Mesendoderm (in vitro differentiated cells): Measurements from ENCODE around the gene TRPM5.

Source experiments
- DNase-seq: peaks from one replicate; pipeline ENCODE4 v3.0.0; 2013
- H2AK5ac ChIP-seq: 2 replicates; pipeline ENCODE4 v1.6.1; 2013; ENCODE audit warnings: low read length, inconsistent platforms
- H2BK120ac ChIP-seq: 2 replicates; pipeline ENCODE4 v1.6.1; 2013; ENCODE audit warnings: low read depth, mild to moderate bottlenecking, low read length, moderate library complexity, mixed read lengths
- H2BK15ac ChIP-seq: replicated peaks from 2 replicates; pipeline ENCODE4 v1.6.1; 2013; ENCODE audit warnings: low read depth, mild to moderate bottlenecking, moderate library complexity
- H2BK5ac ChIP-seq: 2 replicates; pipeline ENCODE4 v1.6.1; 2013; ENCODE audit warnings: low read length, inconsistent platforms
- H3K18ac ChIP-seq: 2 replicates; pipeline ENCODE4 v1.6.1; 2013; ENCODE audit warnings: mild to moderate bottlenecking, low read length, mixed read lengths
- H3K23ac ChIP-seq: one replicate; pipeline ENCODE4 v1.6.1; 2013; ENCODE audit warnings: low read length
- H3K27ac ChIP-seq: 2 replicates; pipeline ENCODE4 v1.5.1; 2013; ENCODE audit warnings: low read depth, mild to moderate bottlenecking, inconsistent platforms, low read length, moderate library complexity
- H3K27me3 ChIP-seq: 2 replicates; pipeline ENCODE4 v1.6.1; 2013; ENCODE audit warnings: low read length, control low read depth, mild to moderate bottlenecking, inconsistent platforms; ENCODE audit not compliant: insufficient read depth, poor library complexity
- H3K36me3 ChIP-seq: 2 replicates; pipeline ENCODE4 v1.6.1; 2013; ENCODE audit warnings: low read length, inconsistent platforms; ENCODE audit not compliant: control insufficient read depth, insufficient read depth
- H3K4ac ChIP-seq: one replicate; pipeline ENCODE4 v1.6.1; 2013; ENCODE audit warnings: low read depth, mild to moderate bottlenecking, low read length, moderate library complexity
- H3K4me1 ChIP-seq: 2 replicates; pipeline ENCODE4 v1.6.1; 2013; ENCODE audit warnings: low read depth, low read length, inconsistent platforms; ENCODE audit not compliant: control insufficient read depth
- H3K4me2 ChIP-seq: 2 replicates; pipeline ENCODE4 v1.6.1; 2013; ENCODE audit warnings: low read length
- H3K4me3 ChIP-seq: 2 replicates; pipeline ENCODE4 v1.5.1; 2013; ENCODE audit warnings: mild to moderate bottlenecking, low read length
- H3K56ac ChIP-seq: one replicate; pipeline ENCODE4 v1.6.1; 2013; ENCODE audit warnings: low read length
- H3K79me1 ChIP-seq: 2 replicates; pipeline ENCODE4 v1.6.1; 2013; ENCODE audit warnings: low read length, inconsistent platforms
- H3K79me2 ChIP-seq: 2 replicates; pipeline ENCODE4 v1.6.1; 2013; ENCODE audit warnings: mild to moderate bottlenecking, low read length; ENCODE audit not compliant: control insufficient read depth, insufficient read depth
- H3K9ac ChIP-seq: 2 replicates; pipeline ENCODE4 v1.6.1; 2013; ENCODE audit warnings: low read length, inconsistent platforms
- H4K5ac ChIP-seq: one replicate; pipeline ENCODE4 v1.6.1; 2013; ENCODE audit warnings: low read length
- H4K8ac ChIP-seq: one replicate; pipeline ENCODE4 v1.6.1; 2013; ENCODE audit warnings: low read depth, mild to moderate bottlenecking, control low read depth, low read length, moderate library complexity
- WGBS: extraction: QIAGEN DNeasy Blood & Tissue Kit; methylation state at CpG from one replicate; pipeline ENCODE4 v1.1.7; 2013; ENCODE audit warnings: low lambda C conversion rate, missing lambda C conversion rate; ENCODE audit not compliant: insufficient coverage; ENCODE audit errors: extremely low coverage; 5-methylcytosine and 5-hydroxymethylcytosine counted together

The TRPM5 gene

GRCh38 chr11:2462986-2463765 is 18.9 kb upstream of the TRPM5 start:
- no peak overlapping the region for H3K4me2 ChIP-seq
- H3K36me3 ChIP-seq, result no peaks in the 10 kb centered on the region
- no peaks in the 10 kb centered on the region for H3K27me3 ChIP-seq
- H4K8ac ChIP-seq, result no peak overlapping the region
- H3K56ac ChIP-seq, result no peak overlapping the region
- no CpG with 5 or more reads among the region's 24 CpGs for WGBS
- H3K27ac ChIP-seq, result no peak overlapping the region
- H3K4me1 ChIP-seq, result no peaks in the 10 kb centered on the region
- no peak overlapping the region for H2BK120ac ChIP-seq
- H3K18ac ChIP-seq, result no peak overlapping the region
- no peak overlapping the region for H4K5ac ChIP-seq
- no peak overlapping the region for H3K9ac ChIP-seq
- no peak overlapping the region for H2AK5ac ChIP-seq
- no peak overlapping the region for H2BK15ac ChIP-seq
- H3K4me3 ChIP-seq, result no peak overlapping the region
- no peak overlapping the region for H3K4ac ChIP-seq
- no peak for DNase-seq
- H2BK5ac ChIP-seq, result no peak overlapping the region
- H3K23ac ChIP-seq, result no peak overlapping the region
- no peaks in the 10 kb centered on the region for H3K79me2 ChIP-seq
- no peaks in the 10 kb centered on the region for H3K79me1 ChIP-seq

DNA sequence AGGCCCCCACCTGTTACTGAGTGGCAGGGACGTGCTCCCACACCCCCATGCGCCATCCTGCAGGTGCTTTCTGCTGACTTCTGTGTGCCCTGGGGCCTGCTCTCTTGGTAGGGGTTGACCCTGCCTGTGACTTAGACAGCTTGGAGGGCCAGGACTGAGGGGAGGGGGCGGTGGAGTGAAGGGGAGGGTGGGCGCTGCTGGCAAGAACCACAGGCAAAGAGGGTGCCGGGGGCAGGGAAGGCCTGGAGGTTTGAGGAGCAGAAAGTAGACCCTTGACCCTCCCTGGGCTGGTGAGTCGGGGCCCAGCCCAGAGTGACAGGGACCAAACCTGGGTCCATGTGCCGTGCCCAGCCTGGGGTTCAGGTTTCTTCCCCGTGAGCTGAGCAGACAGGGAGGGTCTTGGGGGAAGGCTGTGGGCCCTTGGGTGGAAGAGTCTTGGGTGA is 18.2 kb upstream of the TRPM5 start:
- H3K4ac ChIP-seq, result no peak overlapping the region
- no peaks in the 10 kb centered on the region for H3K27me3 ChIP-seq
- H2AK5ac ChIP-seq, result no peak overlapping the region
- no peak overlapping the region for H2BK120ac ChIP-seq
- no peak overlapping the region for H3K4me3 ChIP-seq
- H3K56ac ChIP-seq, result no peak overlapping the region
- no peak overlapping the region for H2BK5ac ChIP-seq
- no peak overlapping the region for H3K27ac ChIP-seq
- no peak overlapping the region for H2BK15ac ChIP-seq
- no CpG with 5 or more reads among the region's 8 CpGs for WGBS
- H3K4me1 ChIP-seq, result no peaks in the 10 kb centered on the region
- H3K79me1 ChIP-seq, result no peaks in the 10 kb centered on the region
- H3K79me2 ChIP-seq, result no peaks in the 10 kb centered on the region
- no peak overlapping the region for H4K8ac ChIP-seq
- no peaks in the 10 kb centered on the region for H3K36me3 ChIP-seq
- H3K9ac ChIP-seq, result no peak overlapping the region
- no peak for DNase-seq
- H3K18ac ChIP-seq, result no peak overlapping the region
- no peak overlapping the region for H3K23ac ChIP-seq
- H3K4me2 ChIP-seq, result no peak overlapping the region
- H4K5ac ChIP-seq, result no peak overlapping the region

DNA sequence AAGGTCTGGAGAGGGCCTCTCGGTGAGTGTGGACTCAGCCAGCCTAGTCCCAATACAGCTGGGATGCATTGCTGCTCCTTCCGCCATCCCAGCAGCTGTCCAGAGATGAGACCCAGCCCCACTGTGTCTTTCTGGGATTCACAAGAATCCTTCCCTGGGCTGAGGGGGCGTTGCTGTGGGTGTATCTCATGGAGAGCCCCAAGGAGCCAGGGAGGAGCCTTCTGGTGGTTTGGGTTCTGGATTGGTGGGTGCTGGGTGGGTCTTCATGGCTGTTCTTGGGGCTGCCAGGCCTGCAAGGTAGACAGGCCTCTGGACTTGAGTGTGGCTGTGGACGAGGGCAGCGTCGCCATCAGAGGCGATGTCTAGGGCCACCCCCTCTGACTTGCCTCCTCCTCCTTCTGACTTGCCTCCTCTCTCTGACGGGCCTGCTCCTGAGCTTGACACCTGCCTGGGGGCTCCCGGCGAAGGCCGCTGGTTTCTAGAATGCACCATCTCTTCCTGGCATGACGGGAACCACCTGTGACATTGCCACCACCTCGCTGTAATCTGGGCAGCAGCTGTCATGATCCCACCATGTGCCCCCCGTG is 17.7 kb upstream of the TRPM5 start:
- no peaks in the 10 kb centered on the region for H3K4me1 ChIP-seq
- H3K56ac ChIP-seq, result no peak overlapping the region
- H3K18ac ChIP-seq, result no peak overlapping the region
- H2AK5ac ChIP-seq, result no peak overlapping the region
- no peak overlapping the region for H3K27ac ChIP-seq
- no peak overlapping the region for H3K4me2 ChIP-seq
- H2BK5ac ChIP-seq, result no peak overlapping the region
- no peaks in the 10 kb centered on the region for H3K36me3 ChIP-seq
- no peak overlapping the region for H3K4ac ChIP-seq
- no peak overlapping the region for H4K8ac ChIP-seq
- H3K27me3 ChIP-seq, result no peaks in the 10 kb centered on the region
- no peak overlapping the region for H2BK15ac ChIP-seq
- no peaks in the 10 kb centered on the region for H3K79me2 ChIP-seq
- no peak overlapping the region for H2BK120ac ChIP-seq
- no peak for DNase-seq
- no peak overlapping the region for H3K23ac ChIP-seq
- H3K4me3 ChIP-seq, result no peak overlapping the region
- no peak overlapping the region for H3K9ac ChIP-seq
- no peak overlapping the region for H4K5ac ChIP-seq
- H3K79me1 ChIP-seq, result no peaks in the 10 kb centered on the region
- WGBS, result no CpG with 5 or more reads among the region's 14 CpGs

DNA sequence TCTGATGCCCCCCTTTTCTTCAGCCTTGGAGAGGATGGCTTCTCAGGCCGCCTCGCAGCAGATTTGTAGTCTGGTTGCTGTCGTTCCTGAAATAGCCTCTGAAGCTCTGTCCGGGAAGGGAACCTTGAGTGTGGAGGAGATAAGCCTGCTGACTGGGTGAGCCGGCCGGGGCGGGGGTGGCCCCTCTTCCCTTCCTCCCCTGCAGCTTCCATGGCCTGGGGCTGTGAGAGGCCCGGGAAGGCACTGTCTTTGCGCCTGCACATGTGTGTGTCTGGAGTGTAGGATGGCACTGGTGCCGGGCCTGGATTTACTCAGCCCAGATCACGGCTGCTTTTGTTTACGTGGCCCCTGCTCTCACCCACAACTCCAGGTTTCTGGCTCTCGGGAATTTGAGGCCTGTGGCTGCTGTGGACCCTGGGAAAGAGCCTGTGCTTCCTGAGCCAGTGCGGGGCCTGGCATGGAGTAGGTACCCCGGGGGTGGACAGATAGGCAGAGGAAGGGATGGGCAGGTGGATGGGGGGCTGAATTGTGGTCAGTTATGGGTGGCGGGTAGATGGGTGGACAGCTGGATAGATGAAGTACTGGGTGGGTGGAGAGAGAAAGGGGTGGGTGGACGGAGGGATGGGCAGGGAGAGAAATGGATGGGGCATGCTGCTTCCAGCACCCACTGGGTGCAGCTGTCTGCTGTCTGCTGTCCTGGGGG is 17.1 kb upstream of the TRPM5 start:
- H2BK15ac ChIP-seq, result no peak overlapping the region
- no peaks in the 10 kb centered on the region for H3K36me3 ChIP-seq
- no CpG with 5 or more reads among the region's 17 CpGs for WGBS
- H3K56ac ChIP-seq, result no peak overlapping the region
- H4K8ac ChIP-seq, result no peak overlapping the region
- H3K27ac ChIP-seq, result no peak overlapping the region
- no peak overlapping the region for H4K5ac ChIP-seq
- H3K27me3 ChIP-seq, result no peaks in the 10 kb centered on the region
- H3K4me1 ChIP-seq, result no peaks in the 10 kb centered on the region
- H3K4ac ChIP-seq, result no peak overlapping the region
- no peak for DNase-seq
- H3K18ac ChIP-seq, result no peak overlapping the region
- no peak overlapping the region for H3K23ac ChIP-seq
- H3K4me3 ChIP-seq, result no peak overlapping the region
- H3K9ac ChIP-seq, result no peak overlapping the region
- no peak overlapping the region for H2BK5ac ChIP-seq
- no peak overlapping the region for H2BK120ac ChIP-seq
- no peaks in the 10 kb centered on the region for H3K79me2 ChIP-seq
- no peaks in the 10 kb centered on the region for H3K79me1 ChIP-seq
- H2AK5ac ChIP-seq, result no peak overlapping the region
- H3K4me2 ChIP-seq, result no peak overlapping the region

DNA sequence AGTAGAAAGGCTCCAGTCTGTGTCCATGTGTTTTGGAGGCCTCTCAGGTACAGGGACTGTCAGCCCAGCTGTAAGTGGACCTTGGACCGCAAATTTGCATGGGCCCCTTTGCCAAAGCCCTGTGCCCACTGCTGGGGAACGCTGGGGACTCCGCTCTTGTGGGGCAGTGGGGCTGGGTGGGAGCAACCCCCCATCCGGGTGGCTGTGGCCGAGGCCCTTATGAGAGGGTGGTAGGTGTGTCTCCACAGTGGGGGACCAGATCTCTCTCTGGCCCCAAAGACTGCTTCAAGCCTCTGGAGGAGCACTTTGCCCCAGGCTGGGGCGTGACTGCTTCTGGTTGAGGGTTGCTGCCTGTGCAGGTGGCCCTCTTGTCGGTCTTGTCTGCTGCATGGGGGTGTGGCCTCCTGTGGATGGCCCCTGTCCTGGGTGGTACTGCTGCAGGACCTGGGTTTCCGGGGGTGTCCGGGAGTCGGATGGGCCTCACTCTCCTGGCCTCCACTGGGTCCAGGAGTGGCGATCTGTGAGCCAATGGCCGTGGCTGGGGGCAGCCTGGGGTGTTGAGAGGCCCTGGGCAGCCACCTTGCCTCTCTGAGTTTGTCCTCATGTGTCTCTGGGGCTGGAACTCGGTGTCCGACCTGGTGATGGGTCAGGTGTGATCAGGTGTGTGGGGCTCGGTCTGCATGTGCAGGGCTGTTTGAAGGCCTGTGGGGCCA is 16.4 kb upstream of the TRPM5 start:
- Histone ChIP-seq H3K79me2 (no peaks in the 10 kb centered on the region), H3K9ac (no peak overlapping the region), H3K36me3 (no peaks in the 10 kb centered on the region), H3K79me1 (no peaks in the 10 kb centered on the region), H3K18ac (no peak overlapping the region), H2BK5ac (no peak overlapping the region), H3K23ac (no peak overlapping the region), H2BK120ac (no peak overlapping the region), H2AK5ac (no peak overlapping the region), H3K4me1 (no peaks in the 10 kb centered on the region), H3K27ac (no peak overlapping the region), H2BK15ac (no peak overlapping the region), H3K4me2 (no peak overlapping the region), H3K4me3 (no peak overlapping the region), H4K5ac (no peak overlapping the region), H4K8ac (no peak overlapping the region), H3K56ac (no peak overlapping the region), H3K4ac (no peak overlapping the region), H3K27me3 (no peaks in the 10 kb centered on the region)
- WGBS, result no CpG with 5 or more reads among the region's 15 CpGs
- no peak for DNase-seq
